Measurements from ENCODE around the gene CTBS. TPM values are rescaled to one million over a fixed set of nuclear protein-coding genes. Genes with fewer than 3 reads are reported as not detected.
"Not testable (repeated sequence)": the region's sequence is repeated elsewhere in the genome, so short reads cannot be mapped to it uniquely, and the experiment has no call there.

Gene CTBS
- 1 to 10 TPM; 5.8 to 9.0 (median 7.2) TPM for polyA plus RNA-seq (ENCODE audit: insufficient read length in 10 of 10)
- long read RNA-seq, donor 1, full-length matches to known transcripts = 2 of 15 reads
- long read RNA-seq, donor 1, partial matches to known transcripts = 13 of 15 reads
- long read RNA-seq, donor 1, other reads (novel, unspliced or antisense) = 0 of 15 reads
- long read RNA-seq, donor 2 = 0 reads
- long read RNA-seq, donor 3 = 0 reads
- long read RNA-seq, donor 4 = 0 reads
- long read RNA-seq, donor 5, full-length matches to known transcripts = 3 of 3 reads
- long read RNA-seq, donor 5, partial matches to known transcripts = 0 of 3 reads
- long read RNA-seq, donor 5, other reads (novel, unspliced or antisense) = 0 of 3 reads
- long read RNA-seq, donor 6, full-length matches to known transcripts = 1 of 1 reads
- long read RNA-seq, donor 6, partial matches to known transcripts = 0 of 1 reads
- long read RNA-seq, donor 6, other reads (novel, unspliced or antisense) = 0 of 1 reads
- long read RNA-seq, donor 7, partial matches to known transcripts = 0 of 1 reads
- long read RNA-seq, donor 7, other reads (novel, unspliced or antisense) = 0 of 1 reads
- long read RNA-seq, donor 8, full-length matches to known transcripts = 5 of 5 reads
- long read RNA-seq, donor 8, partial matches to known transcripts = 0 of 5 reads
- long read RNA-seq, donor 8, other reads (novel, unspliced or antisense) = 0 of 5 reads
- long read RNA-seq, donor 9 = 0 reads

GRCh38 chr1:84573967-84574842 is at the start of gene CTBS:
Gene CTBS, minus strand, starts transcription at chr1:84574440. Its CDS starts 25 bp downstream, at chr1:84574415.
- DNase-seq = peak; percentile 83 to 94 (median 90)

GRCh38 chr1:84621553-84621952 is 47.3 kb upstream of the CTBS start:
- DNase-seq = no peak

- peak; percentile 62 to 89 (median 78) for DNase-seq
Measured at GRCh38 chr1:84620720-84621313, 46.6 kb upstream of the CTBS start.

- peak in 1 of 3 donors; percentile 24 for DNase-seq
Measured at GRCh38 chr1:84619383-84620102, 45.3 kb upstream of the CTBS start.

GRCh38 chr1:84617349-84617748 is 43.1 kb upstream of the CTBS start:
- DNase-seq = no peak

GRCh38 chr1:84615790-84616189 is 41.5 kb upstream of the CTBS start:
- DNase-seq = no peak

GRCh38 chr1:84613887-84614286 is 39.6 kb upstream of the CTBS start:
- DNase-seq = no peak

- DNase-seq = no peak
Measured at GRCh38 chr1:84613026-84613425, 38.8 kb upstream of the CTBS start.

- DNase-seq = no peak
Measured at GRCh38 chr1:84611796-84612195, 37.6 kb upstream of the CTBS start.

GRCh38 chr1:84611091-84611490 is 36.9 kb upstream of the CTBS start:
- no peak for DNase-seq

- DNase-seq = no peak
Measured at GRCh38 chr1:84606977-84607376, 32.7 kb upstream of the CTBS start.

- DNase-seq = no peak
Measured at GRCh38 chr1:84605157-84605556, 30.9 kb upstream of the CTBS start.

GRCh38 chr1:84603941-84604830 is 29.9 kb upstream of the CTBS start:
- DNase-seq = no peak

- no peak for DNase-seq
Measured at GRCh38 chr1:84603223-84603622, 29.0 kb upstream of the CTBS start.

GRCh38 chr1:84600796-84601195 is 26.6 kb upstream of the CTBS start:
- no peak for DNase-seq

- DNase-seq = peak in 1 of 3 donors; percentile 70
Measured at GRCh38 chr1:84598846-84599741, 24.9 kb upstream of the CTBS start.

GRCh38 chr1:84598418-84598817 is 24.2 kb upstream of the CTBS start:
- DNase-seq = no peak

GRCh38 chr1:84597011-84597410 is 22.8 kb upstream of the CTBS start:
- DNase-seq = no peak

- DNase-seq = not testable (repeated sequence)
Measured at GRCh38 chr1:84594959-84595358, 20.7 kb upstream of the CTBS start.
